Measurements from ENCODE around the gene SPANXN3. TPM values are rescaled to one million over a fixed set of nuclear protein-coding genes. Genes with fewer than 3 reads are reported as not detected.
"Not testable (repeated sequence)": the region's sequence is repeated elsewhere in the genome, so short reads cannot be mapped to it uniquely, and the experiment has no call there.

The SPANXN3 gene
- total RNA-seq: not detected

- H3K4me3 Mint-ChIP-seq; intact Hi-C loops (cut with micrococcal nuclease); H3K36me3 Mint-ChIP-seq; POLR2A ChIA-PET; H3K27ac Mint-ChIP-seq; DNase-seq; H3K27me3 Mint-ChIP-seq; H3K4me1 Mint-ChIP-seq (ENCODE audit: low read depth); CTCF ChIA-PET; H3K9me3 Mint-ChIP-seq: not testable (repeated sequence)
Measured at GRCh38 chrX:143517375-143517774, at the start of gene SPANXN3. TSS of gene SPANXN3 (minus strand) at chrX:143517475. CDS start at chrX:143517391, 84 bp downstream.

GRCh38 chrX:143536176-143536575 lies 18.9 kb upstream of the SPANXN3 start:
- intact Hi-C loops (cut with micrococcal nuclease): no loop called here
- Mint-ChIP-seq H3K4me3 (no peak overlapping the region), H3K36me3 (no peaks in the 10 kb centered on the region), H3K9me3 (no peaks in the 10 kb centered on the region), H3K27me3 (no peaks in the 10 kb centered on the region), H3K4me1 (ENCODE audit: low read depth) (no peaks in the 10 kb centered on the region), H3K27ac (no peak overlapping the region)
- CTCF ChIA-PET: no interaction called here
- no peak for DNase-seq
- POLR2A ChIA-PET: no interaction called here

GRCh38 chrX:143502196-143502595 lies 15.1 kb downstream of the SPANXN3 start:
- H3K9me3 Mint-ChIP-seq; H3K27ac Mint-ChIP-seq; H3K27me3 Mint-ChIP-seq; H3K4me1 Mint-ChIP-seq (ENCODE audit: low read depth); intact Hi-C loops (cut with micrococcal nuclease); CTCF ChIA-PET; DNase-seq; H3K36me3 Mint-ChIP-seq; H3K4me3 Mint-ChIP-seq: not testable (repeated sequence)
- POLR2A ChIA-PET: interaction anchor here (0.5 kb wide), 1 partner anchor 326 kb away, joined by 3 read pairs; no protein-coding TSS in a partner anchor

GRCh38 chrX:143500751-143501150 lies 16.5 kb downstream of the SPANXN3 start:
- POLR2A ChIA-PET: no interaction called here
- CTCF ChIA-PET: no interaction called here
- Mint-ChIP-seq H3K4me1 (ENCODE audit: low read depth) (no peaks in the 10 kb centered on the region), H3K27me3 (no peaks in the 10 kb centered on the region), H3K4me3 (no peak overlapping the region), H3K27ac (no peak overlapping the region), H3K9me3 (peaks cover 12% of the 10 kb centered on the region), H3K36me3 (no peaks in the 10 kb centered on the region)
- intact Hi-C loops (cut with micrococcal nuclease): no loop called here
- no peak for DNase-seq

- intact Hi-C loops (cut with micrococcal nuclease): no loop called here
- Mint-ChIP-seq H3K27ac (no peak overlapping the region), H3K4me3 (no peak overlapping the region), H3K36me3 (no peaks in the 10 kb centered on the region), H3K27me3 (no peaks in the 10 kb centered on the region), H3K9me3 (peaks cover 2% of the 10 kb centered on the region), H3K4me1 (ENCODE audit: low read depth) (no peaks in the 10 kb centered on the region)
- ChIA-PET POLR2A (no interaction called here), CTCF (no interaction called here)
- DNase-seq: no peak
Measured at GRCh38 chrX:143486105-143486504, 31.2 kb downstream of the SPANXN3 start.

GRCh38 chrX:143476751-143477150 lies 40.5 kb downstream of the SPANXN3 start:
- CTCF ChIA-PET: no interaction called here
- Mint-ChIP-seq H3K9me3 (peaks cover 3% of the 10 kb centered on the region), H3K4me3 (no peak overlapping the region), H3K27ac (no peak overlapping the region), H3K4me1 (ENCODE audit: low read depth) (no peaks in the 10 kb centered on the region), H3K27me3 (no peaks in the 10 kb centered on the region), H3K36me3 (no peaks in the 10 kb centered on the region)
- DNase-seq: no peak
- intact Hi-C loops (cut with micrococcal nuclease): no loop called here
- POLR2A ChIA-PET: no interaction called here

GRCh38 chrX:143472347-143472938 lies 44.8 kb downstream of the SPANXN3 start:
- Mint-ChIP-seq H3K27me3 (no peaks in the 10 kb centered on the region), H3K9me3 (no peaks in the 10 kb centered on the region), H3K36me3 (no peaks in the 10 kb centered on the region), H3K27ac (no peak overlapping the region), H3K4me1 (ENCODE audit: low read depth) (no peaks in the 10 kb centered on the region), H3K4me3 (no peak overlapping the region)
- CTCF ChIA-PET: no interaction called here
- DNase-seq: no peak
- intact Hi-C loops (cut with micrococcal nuclease): no loop called here
- POLR2A ChIA-PET: no interaction called here

GRCh38 chrX:143466130-143466529 lies 51.1 kb downstream of the SPANXN3 start:
- H3K27me3 Mint-ChIP-seq: no peaks in the 10 kb centered on the region
- ChIA-PET CTCF (no interaction called here), POLR2A (no interaction called here)
- intact Hi-C loops (cut with micrococcal nuclease): no loop called here
- no peak overlapping the region for H3K27ac Mint-ChIP-seq
- no peaks in the 10 kb centered on the region for H3K4me1 Mint-ChIP-seq (ENCODE audit: low read depth)
- H3K9me3 Mint-ChIP-seq: peaks cover 5% of the 10 kb centered on the region
- DNase-seq: no peak
- H3K36me3 Mint-ChIP-seq: no peaks in the 10 kb centered on the region
- no peak overlapping the region for H3K4me3 Mint-ChIP-seq

GRCh38 chrX:143462696-143463095 lies 54.6 kb downstream of the SPANXN3 start:
- ChIA-PET CTCF (no interaction called here), POLR2A (no interaction called here)
- peaks cover 11% of the 10 kb centered on the region for H3K9me3 Mint-ChIP-seq
- no peak overlapping the region for H3K27ac Mint-ChIP-seq
- no peak for DNase-seq
- H3K4me3 Mint-ChIP-seq: no peak overlapping the region
- H3K27me3 Mint-ChIP-seq: no peaks in the 10 kb centered on the region
- H3K36me3 Mint-ChIP-seq: no peaks in the 10 kb centered on the region
- intact Hi-C loops (cut with micrococcal nuclease): no loop called here
- H3K4me1 Mint-ChIP-seq (ENCODE audit: low read depth): no peaks in the 10 kb centered on the region

GRCh38 chrX:143461606-143462005 lies 55.7 kb downstream of the SPANXN3 start:
- H3K4me1 Mint-ChIP-seq (ENCODE audit: low read depth): no peaks in the 10 kb centered on the region
- intact Hi-C loops (cut with micrococcal nuclease): no loop called here
- peaks cover 11% of the 10 kb centered on the region for H3K9me3 Mint-ChIP-seq
- H3K27me3 Mint-ChIP-seq: no peaks in the 10 kb centered on the region
- ChIA-PET POLR2A (no interaction called here), CTCF (no interaction called here)
- H3K36me3 Mint-ChIP-seq: no peaks in the 10 kb centered on the region
- no peak for DNase-seq
- H3K4me3 Mint-ChIP-seq: no peak overlapping the region
- no peak overlapping the region for H3K27ac Mint-ChIP-seq

Other genes with a start within 250 kb of the SPANXN3 start
- not detected for gene SLITRK4, start 118.6 kb upstream of the SPANXN3 start, total RNA-seq
- gene SPANXN2, start 203.3 kb upstream of the SPANXN3 start, total RNA-seq: not detected

Data from activated CD4-positive, alpha-beta memory T cell treated with anti-CD3 and anti-CD28 coated beads for 36 hours (primary cell).